C4-2B (cell line): Measurements from ENCODE around the gene TRIM67.

Experiments
- H3K27ac ChIP-seq: fragments of 450-650 bp; 2 replicates; pipeline ENCODE4 v1.5.1; 2017
- ZFX ChIP-seq: fragments of 450-650 bp; IDR thresholded peaks from 2 replicates; pipeline ENCODE4 v1.6.1; 2017
- TF ChIP-seq, protein P1 (sequence below): fragments of 450-650 bp; conservative IDR thresholded peaks from 2 replicates; pipeline ENCODE4 v1.5.1; 2017; ENCODE audit warnings: mild to moderate bottlenecking

The TRIM67 gene

DNA sequence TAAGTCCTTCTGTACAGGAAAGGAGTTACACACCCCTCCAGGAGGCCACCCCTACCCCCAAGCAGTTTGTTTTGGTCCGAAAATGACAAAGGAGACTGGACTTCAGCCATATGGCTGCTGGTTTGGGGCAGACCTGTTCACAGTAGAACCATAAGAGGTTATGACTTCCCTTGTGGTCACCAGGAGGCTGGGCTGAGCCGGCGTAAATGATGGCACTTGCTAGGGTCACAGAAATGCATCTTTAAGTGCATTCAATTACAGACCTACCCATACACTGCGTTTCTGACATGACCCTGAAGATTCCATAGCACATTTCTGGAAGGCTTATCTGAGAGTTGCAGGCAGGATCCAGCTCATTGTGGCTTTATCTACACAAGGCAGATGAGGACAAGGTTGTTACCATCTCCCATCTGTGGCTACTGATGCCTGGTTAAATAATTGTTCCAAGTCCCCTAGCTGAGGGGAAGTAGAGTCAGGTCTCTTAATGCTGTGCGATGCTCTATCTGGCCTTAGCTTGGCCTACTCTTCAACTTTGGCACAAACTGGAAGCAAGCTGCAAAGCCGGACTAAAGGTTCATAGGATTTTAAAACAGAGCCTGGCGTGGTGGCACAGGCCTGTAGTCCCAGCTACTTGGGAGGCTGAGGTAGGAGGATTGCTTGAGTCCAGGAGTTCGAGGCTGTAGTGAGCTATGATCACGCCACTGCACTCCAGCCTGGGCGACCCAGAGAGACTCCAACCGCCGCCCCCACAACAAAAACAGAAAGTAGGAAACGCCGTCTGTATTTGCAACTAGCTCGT, 1.7 kb upstream of the TRIM67 start:
- peak; percentile 10; the same call in 1 of the 2 replicates for TF ChIP-seq ZFX
- TF ChIP-seq, protein P1, sequence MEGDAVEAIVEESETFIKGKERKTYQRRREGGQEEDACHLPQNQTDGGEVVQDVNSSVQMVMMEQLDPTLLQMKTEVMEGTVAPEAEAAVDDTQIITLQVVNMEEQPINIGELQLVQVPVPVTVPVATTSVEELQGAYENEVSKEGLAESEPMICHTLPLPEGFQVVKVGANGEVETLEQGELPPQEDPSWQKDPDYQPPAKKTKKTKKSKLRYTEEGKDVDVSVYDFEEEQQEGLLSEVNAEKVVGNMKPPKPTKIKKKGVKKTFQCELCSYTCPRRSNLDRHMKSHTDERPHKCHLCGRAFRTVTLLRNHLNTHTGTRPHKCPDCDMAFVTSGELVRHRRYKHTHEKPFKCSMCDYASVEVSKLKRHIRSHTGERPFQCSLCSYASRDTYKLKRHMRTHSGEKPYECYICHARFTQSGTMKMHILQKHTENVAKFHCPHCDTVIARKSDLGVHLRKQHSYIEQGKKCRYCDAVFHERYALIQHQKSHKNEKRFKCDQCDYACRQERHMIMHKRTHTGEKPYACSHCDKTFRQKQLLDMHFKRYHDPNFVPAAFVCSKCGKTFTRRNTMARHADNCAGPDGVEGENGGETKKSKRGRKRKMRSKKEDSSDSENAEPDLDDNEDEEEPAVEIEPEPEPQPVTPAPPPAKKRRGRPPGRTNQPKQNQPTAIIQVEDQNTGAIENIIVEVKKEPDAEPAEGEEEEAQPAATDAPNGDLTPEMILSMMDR = no peak
- H3K27ac ChIP-seq = no peak overlapping the region

DNA sequence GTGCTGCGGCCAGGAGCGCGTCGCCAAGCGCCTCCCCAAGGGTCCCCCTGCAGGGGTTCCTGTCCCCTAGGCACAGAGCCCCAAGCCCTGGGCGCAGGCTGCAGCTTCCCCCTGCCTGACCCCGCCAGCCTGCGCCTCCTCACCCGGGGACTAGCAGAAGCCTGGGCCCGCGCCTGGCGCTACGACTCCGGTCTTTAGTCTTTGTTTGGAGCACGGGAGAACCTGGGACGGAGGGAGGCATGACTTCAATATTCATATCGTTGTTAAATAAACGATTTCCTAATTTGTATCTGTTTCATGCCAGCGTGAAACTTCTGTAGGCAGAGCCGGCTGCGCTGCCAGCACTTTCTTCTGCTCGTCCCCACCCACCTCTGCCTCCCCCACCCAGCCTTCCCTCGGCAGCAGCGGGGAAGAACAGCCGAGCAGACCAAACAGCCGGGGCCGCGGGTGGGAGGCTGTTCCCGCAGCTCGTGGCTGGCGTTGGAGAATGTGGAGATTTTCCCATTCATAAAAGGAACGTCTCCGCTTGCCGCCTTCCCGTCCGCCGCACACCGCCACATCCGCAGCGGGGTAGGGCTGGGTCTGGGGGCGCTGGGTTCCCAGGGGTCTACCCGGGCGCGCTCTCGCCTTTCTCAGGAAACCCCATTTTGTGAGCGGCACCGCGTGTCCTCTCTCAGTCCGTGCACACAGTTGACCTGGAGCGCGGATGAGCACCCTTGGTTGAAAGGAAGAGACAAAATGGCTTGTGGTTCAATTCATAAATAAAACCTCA, 777 bp upstream of the TRIM67 start:
- TF ChIP-seq, protein P1 = no peak
- H3K27ac ChIP-seq = no peak overlapping the region

DNA sequence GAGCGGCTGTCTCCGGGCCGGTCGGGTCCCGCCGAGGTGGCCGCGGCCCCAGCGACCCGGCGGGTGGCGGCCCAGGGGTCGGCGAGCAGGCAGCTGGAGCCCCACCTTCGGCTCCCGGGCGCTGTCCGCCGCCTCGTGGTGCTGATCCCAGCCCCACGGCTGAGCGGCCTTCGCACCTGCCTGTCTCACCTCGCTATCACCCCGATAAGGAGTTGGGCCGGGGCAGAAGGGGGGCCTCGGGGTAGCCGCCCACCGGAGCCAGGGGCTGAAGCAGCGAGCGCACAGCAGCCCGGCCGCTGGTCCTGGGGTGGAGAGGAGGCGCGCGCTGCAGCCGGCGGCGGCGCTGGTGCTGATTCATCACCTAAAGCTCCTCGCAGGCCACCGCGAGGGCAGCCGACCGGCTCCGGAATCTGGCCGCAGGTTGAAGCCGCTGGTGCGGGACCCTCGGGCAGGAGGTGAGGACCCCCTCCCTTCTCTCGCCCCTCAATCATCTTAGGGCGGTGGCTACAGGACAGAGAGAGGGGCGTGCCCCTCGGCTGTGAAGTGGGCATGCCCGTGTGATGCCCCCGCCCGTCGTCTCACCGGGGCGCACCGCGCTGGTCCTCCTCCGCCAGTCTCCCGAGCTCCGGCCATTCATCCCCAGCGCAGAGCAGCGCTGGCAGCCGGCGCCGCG, 575 bp downstream of the TRIM67 start:
- H3K27ac ChIP-seq = no peak overlapping the region
- TF ChIP-seq, protein P1 = no peak
- TF ChIP-seq ZFX = no peak

DNA sequence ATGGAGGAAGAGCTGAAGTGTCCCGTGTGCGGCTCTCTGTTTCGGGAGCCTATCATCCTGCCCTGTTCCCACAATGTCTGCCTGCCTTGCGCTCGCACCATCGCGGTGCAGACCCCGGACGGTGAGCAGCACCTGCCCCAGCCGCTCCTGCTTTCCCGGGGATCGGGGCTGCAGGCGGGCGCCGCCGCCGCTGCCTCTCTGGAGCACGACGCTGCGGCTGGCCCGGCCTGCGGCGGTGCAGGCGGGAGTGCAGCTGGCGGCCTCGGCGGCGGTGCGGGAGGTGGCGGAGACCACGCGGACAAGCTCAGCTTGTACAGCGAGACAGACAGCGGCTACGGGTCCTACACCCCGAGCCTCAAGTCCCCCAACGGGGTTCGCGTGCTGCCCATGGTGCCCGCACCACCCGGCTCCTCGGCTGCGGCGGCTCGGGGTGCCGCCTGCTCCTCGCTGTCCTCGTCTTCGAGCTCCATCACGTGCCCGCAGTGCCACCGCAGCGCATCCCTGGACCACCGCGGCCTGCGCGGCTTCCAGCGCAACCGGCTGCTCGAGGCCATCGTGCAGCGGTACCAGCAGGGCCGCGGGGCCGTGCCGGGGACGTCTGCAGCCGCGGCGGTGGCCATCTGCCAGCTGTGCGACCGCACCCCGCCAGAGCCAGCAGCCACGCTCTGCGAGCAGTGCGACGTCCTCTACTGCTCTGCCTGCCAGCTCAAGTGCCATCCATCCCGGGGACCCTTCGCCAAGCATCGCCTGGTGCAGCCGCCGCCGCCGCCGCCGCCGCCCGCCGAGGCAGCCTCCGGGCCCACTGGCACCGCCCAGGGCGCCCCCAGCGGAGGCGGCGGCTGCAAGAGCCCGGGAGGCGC, 1.3 kb downstream of the TRIM67 start:
- no peak overlapping the region for H3K27ac ChIP-seq
- TF ChIP-seq, protein P1 = no peak
- no peak for TF ChIP-seq ZFX

DNA sequence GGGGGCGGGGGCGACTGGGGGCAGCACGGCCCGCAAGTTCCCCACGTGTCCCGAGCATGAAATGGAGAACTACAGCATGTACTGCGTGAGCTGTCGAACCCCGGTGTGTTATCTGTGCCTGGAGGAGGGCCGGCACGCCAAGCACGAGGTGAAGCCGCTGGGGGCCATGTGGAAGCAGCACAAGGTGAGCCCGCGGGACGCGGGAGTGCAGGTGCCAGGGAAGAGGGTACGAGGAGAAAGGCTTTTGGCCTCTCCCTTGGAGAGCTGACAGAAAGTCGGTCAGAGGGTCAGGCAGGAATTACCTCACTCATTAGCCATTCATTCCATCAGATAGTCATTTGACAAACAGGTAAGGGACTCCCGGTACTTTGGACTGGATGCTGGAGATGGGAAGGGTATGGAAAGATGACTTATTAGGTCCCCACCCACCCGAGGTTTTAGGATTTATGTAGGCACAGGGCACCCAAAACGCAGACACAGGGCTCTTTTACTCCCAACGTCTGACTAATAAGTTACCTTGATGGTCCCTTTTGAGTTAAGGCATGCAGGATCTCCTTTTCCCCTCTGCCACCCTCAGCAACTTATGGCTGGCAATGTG, 2.1 kb downstream of the TRIM67 start:
- no peak overlapping the region for H3K27ac ChIP-seq
- TF ChIP-seq ZFX = no peak
- TF ChIP-seq, protein P1 = no peak

DNA sequence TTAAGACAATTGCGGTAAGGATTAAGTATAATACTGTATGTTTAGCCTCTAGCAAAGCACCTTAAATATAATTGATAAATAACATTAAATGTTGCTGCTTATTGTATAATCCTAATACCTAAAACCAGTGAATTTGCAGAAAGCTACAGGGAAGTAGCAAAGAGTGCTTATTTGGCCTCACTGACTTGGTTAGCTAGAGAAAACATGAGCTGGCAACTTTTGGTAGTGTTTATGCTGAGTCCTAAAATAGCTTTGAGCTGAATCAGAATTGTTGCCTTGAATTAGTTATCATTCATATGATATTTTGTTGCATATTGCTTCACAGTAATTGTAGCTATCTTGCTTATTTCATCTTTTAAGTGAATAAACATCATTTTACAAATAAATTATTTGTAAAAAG, 3.5 kb downstream of the TRIM67 start:
- no peak for TF ChIP-seq ZFX
- TF ChIP-seq, protein P1 = no peak
- no peak overlapping the region for H3K27ac ChIP-seq
